Activated gamma-delta T cell treated with Interleukin-2 at 50 U/mL for 16 hours (primary cell): ENCODE data around the gene COL6A1.
A peak's percentile ranks its signal among the peaks of the same experiment; 100 is the strongest.

ENCODE experiments used
- DNase-seq: peaks from one replicate; pipeline ENCODE4 v3.0.0-alpha.2; 2020

COL6A1 gene, protein sequence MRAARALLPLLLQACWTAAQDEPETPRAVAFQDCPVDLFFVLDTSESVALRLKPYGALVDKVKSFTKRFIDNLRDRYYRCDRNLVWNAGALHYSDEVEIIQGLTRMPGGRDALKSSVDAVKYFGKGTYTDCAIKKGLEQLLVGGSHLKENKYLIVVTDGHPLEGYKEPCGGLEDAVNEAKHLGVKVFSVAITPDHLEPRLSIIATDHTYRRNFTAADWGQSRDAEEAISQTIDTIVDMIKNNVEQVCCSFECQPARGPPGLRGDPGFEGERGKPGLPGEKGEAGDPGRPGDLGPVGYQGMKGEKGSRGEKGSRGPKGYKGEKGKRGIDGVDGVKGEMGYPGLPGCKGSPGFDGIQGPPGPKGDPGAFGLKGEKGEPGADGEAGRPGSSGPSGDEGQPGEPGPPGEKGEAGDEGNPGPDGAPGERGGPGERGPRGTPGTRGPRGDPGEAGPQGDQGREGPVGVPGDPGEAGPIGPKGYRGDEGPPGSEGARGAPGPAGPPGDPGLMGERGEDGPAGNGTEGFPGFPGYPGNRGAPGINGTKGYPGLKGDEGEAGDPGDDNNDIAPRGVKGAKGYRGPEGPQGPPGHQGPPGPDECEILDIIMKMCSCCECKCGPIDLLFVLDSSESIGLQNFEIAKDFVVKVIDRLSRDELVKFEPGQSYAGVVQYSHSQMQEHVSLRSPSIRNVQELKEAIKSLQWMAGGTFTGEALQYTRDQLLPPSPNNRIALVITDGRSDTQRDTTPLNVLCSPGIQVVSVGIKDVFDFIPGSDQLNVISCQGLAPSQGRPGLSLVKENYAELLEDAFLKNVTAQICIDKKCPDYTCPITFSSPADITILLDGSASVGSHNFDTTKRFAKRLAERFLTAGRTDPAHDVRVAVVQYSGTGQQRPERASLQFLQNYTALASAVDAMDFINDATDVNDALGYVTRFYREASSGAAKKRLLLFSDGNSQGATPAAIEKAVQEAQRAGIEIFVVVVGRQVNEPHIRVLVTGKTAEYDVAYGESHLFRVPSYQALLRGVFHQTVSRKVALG

DNA sequence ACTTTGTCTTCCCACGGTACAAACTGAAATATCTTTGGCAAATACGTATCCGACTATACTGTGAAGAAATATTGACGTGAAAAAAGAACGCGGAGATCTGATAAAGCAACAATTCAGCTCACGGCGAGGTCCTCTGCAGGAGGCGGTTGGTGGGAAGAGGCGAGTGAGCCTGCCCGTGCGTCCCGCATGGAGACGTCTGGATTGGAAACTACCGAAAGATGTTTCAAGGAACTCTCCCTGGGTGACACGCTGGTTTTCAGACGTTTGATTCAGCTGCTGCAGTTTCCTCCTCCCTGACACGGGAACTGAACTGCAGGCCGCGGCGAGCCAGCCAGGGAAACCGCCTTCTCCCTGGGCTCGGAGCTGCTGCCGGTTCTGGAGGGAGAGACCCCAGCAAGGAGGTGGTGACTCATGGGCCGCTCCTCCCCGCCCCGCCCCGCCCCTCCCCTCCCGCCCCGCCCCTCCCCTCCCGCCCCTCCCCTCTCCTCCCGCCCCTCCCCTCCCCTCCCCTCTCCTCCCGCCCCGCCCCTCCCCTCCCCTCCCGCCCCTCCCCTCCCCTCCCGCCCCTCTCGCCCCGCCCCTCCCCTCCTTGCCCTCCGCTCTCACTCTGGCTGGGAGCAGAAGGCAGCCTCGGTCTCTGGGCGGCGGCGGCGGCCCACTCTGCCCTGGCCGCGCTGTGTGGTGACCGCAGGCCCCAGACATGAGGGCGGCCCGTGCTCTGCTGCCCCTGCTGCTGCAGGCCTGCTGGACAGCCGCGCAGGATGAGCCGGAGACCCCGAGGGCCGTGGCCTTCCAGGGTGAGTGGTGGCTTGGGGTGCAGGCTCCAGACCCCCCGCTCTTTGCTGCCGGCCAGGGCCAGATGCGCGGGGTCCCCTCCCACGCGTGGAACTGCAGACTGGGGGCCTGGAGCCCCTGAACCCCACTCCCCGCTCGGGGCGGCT lies at the start of gene COL6A1:
Gene COL6A1, plus strand, starts transcription at position 620 of the 941 bp plus-strand sequence. Its CDS starts 81 bp downstream, at position 701.
- peak; percentile 42 for DNase-seq

DNA sequence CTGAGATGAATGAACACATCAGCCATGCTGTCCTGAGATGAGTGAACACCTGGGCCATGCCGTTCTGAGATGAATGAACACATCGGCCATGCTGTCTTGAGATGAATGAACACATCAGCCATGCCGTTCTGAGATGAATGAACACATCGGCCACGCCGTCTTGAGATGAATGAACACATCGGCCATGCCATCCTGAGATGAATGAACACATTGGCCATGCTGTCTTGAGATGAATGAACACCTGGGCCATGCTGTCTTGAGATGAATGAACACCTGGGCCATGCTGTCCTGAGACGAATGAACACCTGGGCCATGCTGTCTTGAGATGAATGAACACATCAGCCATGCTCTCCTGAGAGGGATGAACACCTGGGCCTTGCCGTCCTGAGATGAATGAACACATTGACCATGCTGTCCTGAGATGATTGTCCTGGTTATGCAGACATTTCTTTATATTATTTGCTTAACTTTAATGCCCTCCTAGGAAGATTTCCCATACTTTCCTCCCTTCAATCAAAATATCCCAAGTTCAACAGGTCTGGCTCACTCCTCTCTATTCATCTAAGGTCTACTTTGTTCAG lies 48.6 kb upstream of the COL6A1 start:
- DNase-seq: no peak

DNA sequence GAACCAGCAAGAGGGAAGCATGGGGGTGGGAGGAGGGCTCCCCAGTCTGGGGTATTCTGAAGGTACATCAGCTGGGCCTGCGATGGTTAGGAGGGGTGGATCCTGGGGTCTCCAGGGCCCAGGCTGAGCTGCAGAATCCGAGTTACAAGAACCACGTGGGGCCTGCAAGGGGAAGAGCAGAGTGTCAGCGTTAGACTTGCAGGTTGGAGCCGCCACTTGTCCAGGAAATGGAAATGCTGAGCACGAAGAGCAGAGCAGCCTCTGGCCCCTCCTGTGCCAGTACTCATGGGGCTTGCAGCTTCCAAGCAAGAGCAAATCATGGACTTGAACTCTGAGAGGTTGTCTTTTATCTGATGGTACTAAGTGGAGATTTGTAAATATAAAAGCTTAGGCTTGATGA lies 47.5 kb upstream of the COL6A1 start:
- DNase-seq: no peak

DNA sequence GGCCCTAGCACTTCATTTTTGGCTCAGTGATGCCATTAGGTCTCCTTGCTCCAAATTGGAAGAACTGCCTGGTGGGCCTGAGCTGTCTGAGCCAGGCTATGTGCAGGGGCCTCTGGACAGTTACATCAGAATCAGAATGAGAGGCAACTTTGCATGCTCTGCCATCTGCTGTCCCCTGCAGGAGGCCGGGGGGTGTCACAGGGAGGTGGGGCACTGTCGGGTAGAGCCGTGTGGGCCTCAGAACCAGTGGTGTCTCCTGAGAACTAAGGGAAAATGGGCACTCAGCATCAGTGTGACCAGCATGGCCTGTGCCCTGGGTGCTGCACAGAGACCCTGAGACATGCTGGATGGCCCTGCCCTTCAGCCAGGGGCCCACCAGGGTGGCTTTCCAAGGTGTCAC lies 47.0 kb upstream of the COL6A1 start:
- no peak for DNase-seq

DNA sequence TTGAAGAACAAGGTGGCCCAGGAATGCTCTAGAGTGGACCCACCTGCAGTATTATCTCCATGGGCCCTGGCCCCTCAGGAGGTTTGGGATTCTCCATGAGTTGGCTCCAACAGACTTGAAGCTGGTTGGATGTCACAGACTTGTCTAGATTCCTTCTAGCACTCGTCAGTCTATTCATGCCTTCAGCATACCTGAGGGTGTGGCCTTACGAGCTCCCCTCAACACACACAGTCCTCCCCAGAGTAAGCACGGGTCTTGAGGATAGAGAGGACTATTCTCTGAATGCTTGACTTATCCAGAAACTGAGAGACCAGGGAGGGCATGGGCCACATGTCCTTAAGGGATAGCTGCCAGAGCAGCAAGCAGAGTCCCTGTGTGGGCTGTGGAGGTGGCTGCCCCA lies 45.9 kb upstream of the COL6A1 start:
- no peak for DNase-seq

DNA sequence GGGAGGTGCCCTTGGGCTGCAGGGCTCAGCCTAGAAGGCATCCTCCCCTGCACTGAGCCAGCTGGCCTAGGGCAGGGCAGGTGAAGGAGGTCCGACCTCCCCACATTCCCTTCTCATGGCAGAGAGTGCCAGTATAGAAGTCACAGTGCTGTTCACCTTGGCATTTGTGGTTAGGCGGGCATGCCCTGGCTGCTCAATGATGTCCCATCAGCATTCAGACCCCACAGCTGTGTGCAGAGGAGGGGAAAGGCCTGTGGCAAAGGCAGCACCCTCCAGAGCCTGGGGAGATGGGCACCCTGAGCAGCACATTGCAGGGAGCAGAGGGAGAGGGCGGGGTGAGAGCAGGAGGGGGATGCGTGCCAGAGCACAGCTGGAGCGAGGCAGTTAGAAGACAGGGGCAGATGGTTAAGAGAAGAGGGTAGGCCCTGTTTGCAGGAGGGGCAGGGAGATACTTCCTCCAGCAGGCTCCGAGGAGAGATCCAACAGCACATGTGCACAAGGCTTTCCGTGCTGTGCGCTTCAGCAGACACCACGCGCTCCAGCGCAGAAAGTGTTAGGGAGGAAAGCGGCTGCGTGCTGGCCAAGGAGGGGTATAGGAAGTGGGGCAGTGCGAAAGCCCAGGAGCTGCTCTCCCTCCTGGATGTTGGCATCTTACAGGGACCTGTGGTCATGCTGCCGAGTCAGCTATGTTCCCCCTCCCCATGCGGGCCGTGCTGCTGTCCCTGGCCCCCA lies 43.7 kb upstream of the COL6A1 start:
- DNase-seq: no peak

DNA sequence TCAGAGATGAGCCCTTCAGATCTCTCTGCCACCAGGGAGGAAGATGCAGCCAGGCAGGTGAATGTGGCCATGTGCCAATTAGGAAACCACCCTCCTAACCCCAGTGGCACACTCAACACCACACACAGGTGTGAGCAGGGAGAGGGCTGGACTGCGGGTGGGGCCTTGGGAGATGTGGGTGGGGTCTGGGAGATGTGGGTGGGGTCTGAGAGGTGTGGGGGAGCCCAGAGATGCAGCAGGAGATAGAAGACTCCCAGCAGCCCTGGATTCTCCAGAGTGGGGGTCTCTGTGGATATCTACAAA lies 43.2 kb upstream of the COL6A1 start:
- no peak for DNase-seq

DNA sequence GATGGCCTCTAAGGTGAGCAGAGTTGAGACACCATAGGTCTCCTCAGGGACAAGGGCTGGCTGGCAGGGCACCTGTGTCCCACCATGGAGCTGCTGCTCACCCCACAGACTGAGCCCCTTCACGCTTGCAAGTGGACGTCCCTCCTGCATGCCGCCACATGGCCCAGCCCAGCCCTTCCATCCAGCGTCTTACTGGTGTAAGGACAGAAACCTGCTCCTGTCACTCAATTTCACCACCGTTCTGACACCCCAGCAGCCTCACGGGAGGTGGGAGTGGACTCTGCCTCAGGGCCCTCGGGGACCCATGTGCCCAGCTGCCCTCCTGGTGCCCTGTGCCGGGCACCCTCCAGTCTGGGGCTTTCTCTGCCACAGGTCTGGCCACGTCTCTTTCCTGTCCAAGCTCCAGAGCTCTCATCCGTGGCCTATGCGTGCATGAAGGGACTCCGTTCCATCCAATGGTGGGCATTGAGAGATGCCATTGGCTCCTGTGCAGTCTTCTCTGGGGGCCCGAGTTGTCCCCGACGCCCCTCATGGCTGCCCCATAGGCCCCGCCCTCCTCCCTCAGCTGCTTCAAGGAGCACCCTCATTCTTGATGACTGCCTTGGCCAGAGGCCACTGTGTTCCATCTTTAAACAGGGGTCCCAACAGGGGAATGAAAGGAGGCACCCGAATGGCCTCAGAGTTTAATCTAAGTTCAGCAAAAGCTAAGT lies 42.6 kb upstream of the COL6A1 start:
- no peak for DNase-seq

DNA sequence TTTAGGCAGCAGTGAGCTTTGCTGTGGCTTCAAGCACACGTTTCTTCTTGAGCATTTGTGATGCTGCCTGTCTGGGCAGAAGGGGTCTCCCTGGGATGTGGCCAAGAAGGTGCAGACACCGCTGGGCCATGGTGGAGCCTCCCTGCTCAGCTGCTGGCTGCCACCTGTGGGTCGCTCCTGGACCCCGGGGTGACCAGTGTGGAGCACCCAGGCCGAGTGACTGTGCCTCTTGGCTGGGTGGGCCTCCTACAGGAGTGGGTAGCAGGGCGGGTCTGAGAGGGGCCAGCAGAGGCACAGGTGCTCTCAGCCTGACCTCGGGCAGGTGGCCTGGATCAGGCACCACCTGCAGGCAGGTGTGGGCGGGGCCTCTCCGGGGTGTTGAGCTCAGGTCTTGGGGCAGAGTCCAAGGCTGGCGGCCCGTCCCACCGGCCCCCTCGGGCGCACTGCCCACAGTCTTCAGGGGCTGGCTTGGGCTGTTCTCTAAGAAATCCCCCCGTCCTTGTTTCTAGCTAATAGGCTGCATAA lies 42.0 kb upstream of the COL6A1 start:
- no peak for DNase-seq

DNA sequence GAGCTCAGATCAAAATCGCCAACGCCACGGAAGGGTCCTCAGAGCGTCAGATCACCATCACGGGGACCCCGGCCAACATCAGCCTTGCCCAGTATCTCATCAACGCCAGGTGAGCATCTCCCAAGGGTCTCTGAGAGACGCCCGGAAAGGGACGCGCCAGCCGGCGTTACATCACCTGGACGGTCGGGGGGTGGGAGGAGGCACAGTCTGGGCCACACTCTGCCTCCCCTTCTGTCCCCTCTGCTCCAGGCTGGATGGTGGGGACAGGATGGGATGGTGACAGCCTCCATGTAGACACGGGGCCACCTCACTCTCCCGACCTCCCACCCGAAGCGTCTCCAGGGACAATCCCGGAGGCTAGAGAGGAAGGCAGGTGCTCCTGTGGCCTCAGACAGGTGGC lies 41.5 kb upstream of the COL6A1 start:
- DNase-seq: no peak

DNA sequence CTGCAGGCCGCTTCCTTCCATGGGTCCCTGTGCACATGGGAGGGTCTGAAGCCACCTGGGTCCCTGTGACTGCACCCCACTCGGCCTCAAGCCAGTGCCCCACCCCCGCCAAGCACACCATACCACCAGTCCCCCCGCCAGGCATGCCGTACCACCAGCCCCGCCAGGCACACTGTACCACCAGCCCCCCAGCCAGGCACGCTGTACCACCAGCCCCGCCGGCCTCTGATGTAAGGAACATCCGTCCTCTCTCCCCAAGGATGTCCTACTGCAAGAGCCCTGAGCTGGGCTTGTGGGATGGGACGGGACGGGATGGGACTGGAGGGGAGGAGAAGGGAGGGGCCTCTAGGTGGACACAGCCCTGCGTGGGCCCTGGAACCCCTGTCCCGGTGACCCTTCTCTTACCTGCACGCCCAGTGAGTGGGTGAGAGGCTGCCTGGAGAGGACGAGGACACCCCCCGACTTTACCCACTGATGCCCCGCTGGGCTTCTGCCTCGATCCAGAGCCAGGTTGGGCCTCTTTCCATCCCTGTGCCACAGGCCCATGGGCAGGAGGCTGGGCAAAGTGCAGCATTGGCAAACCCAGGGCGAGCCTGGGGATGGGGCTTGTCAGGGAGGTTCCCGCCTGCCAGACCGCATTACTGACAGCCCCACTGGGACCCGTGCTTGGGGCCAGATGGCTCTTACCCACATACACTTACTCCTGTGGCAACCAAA lies 40.8 kb upstream of the COL6A1 start:
- no peak for DNase-seq

DNA sequence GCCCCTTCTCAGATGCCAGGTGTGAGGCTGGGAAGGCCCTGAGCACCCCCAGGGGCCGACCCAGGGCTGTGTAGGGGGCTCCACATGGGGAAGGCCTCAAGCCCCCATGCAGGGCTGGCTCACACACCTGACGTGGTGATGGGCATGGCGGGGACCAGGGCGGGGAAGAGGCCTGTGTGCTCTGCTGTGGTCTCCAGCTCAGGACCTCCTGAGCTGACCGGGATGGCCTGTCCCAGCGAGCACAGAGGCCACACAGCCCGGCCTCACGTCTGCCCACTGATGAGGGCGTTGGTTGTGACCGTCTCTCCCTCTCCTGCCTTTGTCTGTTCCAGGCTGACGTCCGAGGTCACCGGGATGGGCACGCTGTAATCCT lies 40.2 kb upstream of the COL6A1 start:
- DNase-seq: no peak

DNA sequence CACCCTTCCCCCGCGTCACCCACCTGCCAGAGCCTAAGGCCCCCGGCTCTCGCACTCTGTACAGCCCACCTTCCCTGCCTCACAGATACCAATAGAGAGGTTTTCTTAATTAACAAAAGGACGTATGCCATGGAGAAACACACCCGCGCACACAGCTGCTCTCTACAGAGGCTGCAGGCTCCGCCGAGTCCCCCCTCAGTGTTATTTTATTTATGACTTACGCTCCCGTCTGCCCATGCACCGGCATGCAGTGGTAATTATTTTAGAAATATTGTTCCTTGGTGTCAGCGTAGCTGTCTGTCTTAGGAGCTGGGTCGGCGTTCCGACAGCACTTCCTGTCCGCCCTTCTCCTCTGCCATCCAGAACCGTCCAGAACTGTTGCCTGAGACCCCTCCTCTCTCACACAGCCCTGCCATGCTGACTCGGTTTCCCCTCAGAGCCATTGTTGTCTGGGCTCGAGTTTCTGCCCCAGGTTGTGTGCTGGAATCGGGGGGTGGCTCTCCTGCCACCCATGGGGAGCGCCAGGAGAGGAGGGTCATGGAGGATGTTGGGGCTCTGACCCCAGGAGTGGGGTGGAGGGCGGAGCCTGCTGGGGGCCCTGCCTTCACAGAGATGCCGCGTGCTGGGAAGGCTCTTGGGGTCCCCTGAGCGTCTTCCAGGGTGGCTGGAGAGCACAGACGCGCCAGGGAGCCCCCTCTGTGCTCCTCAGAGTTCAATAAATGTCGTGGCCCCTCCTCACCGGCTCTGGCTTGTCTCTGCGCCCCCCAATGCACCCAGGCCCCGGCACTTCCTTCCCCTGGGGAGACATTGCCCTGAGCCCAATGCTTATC lies 39.6 kb upstream of the COL6A1 start:
- no peak for DNase-seq

DNA sequence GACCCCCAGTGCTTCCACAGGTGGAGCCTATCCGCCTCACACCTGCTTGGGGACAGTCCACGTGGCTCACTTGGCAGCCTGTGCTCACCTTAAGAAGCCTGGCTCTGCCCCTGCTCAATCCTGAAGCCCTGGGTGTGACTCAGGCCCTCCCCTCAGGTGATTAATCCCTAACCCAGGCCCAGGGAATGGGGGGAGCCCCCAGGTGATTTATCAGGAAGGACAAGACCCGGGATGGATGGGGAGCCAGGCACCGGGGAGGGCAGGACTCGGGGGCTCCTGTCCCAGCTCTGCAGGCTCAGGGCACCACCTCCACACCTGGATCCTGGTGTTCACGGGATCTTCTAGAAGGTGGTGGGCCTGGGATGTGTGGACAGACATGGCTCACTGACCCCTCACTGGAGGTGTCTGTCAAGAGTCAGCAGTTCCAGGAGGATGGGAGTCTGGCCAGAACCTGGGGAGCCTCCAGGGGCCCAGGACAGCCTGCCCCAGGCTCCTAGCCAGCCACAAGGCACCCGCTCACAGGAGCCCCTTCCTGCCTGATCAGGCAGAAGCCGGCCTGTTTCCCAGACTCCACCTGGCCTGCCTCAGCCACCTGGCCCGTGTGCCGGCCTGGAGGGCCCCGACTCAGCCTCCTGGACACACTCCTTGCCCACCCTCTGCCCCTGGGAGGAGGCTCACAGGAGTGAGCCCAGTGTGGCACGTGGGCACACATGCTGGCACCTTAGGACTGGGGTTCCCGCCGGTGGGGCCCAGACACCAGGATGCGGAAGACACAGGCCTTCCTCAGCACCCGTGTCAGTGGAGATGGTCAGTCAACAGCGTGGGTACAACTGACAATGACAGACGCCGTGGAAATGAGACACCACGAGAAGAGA lies 38.6 kb upstream of the COL6A1 start:
- no peak for DNase-seq

DNA sequence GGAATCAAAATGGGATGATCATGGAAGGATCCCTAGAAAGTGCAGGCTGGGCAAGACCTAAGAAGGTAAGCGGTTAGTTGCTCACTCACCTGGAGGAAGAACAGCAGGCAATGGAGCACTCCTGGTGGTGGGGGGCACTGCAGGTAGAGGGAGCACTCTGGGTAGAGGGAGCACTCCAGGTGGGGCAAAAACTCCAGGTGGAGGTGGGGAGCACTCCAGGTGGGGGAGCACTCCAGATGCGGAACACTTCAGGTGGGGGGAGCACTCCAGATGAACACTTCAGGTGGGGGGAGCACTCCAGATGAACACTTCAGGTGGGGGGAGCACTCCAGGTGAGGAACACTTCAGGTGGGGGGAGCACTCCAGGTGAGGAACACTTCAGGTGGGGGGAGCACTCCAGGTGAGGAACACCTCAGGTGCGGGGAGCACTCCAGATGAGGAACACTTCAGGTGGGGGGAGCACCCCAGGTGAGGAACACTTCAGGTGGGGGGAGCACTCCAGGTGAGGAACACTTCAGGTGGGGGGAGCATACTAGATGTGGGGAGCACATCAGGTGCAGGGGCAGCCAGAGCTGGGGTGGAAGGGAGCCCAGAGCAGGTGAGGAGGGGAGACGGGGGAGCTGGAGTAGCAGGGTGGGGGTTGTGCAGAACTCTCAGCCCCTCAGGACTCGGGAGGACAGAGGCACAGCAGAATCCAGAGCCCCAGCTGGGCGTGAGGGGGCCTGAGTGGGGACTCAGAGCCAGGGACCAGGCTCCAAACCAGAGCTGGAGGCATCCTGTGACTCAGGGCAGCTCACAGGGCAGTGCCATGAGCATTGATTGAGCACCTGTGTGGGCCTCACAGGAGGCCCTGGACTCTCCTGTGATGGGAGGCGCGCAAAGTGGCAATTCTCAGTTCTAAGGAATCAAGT lies 37.7 kb upstream of the COL6A1 start:
- DNase-seq: no peak

DNA sequence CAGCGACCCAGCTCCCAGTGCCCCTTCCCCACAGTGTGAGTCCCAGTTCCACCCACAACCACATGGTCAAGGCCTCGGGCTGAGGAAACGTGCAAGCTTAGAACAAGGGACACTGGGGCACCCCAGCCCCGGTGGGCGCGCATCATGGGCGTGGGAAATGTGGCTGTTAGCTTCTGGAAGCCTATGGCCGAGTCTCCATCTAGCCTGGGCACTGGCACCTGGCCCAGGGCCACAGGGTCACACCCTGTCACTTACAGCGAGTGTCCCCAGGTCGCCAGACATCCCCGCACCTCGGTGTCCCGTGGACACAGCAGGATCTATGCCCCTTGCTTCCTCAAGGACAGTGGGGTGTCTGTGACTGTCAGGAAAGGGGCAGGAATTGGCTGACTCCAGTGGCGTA lies 37.0 kb upstream of the COL6A1 start:
- DNase-seq: no peak
